Fibroblast of pulmonary artery (primary cell): ENCODE measurements around the gene ROR1.

Experiments used
- DNase-seq: peaks from one replicate; pipeline ENCODE4 v3.0.0-alpha.2; 2010; ENCODE audit warnings: low read depth
- H3K4me3 ChIP-seq: replicated peaks from 2 replicates; pipeline ENCODE4 v1.5.1; 2011; ENCODE audit warnings: low read depth, mild to moderate bottlenecking, control low read depth, low read length, moderate library complexity
- CTCF ChIP-seq: IDR thresholded peaks from 2 replicates; pipeline ENCODE4 v1.5.1; 2011; ENCODE audit warnings: mild to moderate bottlenecking, control low read depth, low read length, inconsistent platforms; ENCODE audit errors: missing control alignments

Gene ROR1

GRCh38 chr1:63836830-63837229 lies 63.0 kb downstream of the ROR1 start:
- no peak overlapping the region for H3K4me3 ChIP-seq
- TF ChIP-seq CTCF = no peak
- DNase-seq = no peak

- H3K4me3 ChIP-seq = no peak overlapping the region
- no peak for TF ChIP-seq CTCF
- no peak for DNase-seq
Measured at GRCh38 chr1:63843010-63843409, 69.2 kb downstream of the ROR1 start.

- TF ChIP-seq CTCF = no peak
- DNase-seq = no peak
- no peak overlapping the region for H3K4me3 ChIP-seq
Measured at GRCh38 chr1:63843884-63844283, 70.1 kb downstream of the ROR1 start.

- no peak for TF ChIP-seq CTCF
- DNase-seq = no peak
Measured at GRCh38 chr1:63845346-63845745, 71.5 kb downstream of the ROR1 start.

GRCh38 chr1:63847308-63847910 lies 73.6 kb downstream of the ROR1 start:
- TF ChIP-seq CTCF = no peak
- H3K4me3 ChIP-seq = no peak overlapping the region
- DNase-seq = no peak

More at GRCh38 chr1:63845346-63845745, 71.5 kb downstream of the ROR1 start:
- H3K4me3 ChIP-seq = no peak overlapping the region

- H3K4me3 ChIP-seq = no peak overlapping the region
- TF ChIP-seq CTCF = no peak
- DNase-seq = no peak
Measured at GRCh38 chr1:63848733-63849132, 74.9 kb downstream of the ROR1 start.

GRCh38 chr1:63849149-63849548 lies 75.3 kb downstream of the ROR1 start:
- no peak overlapping the region for H3K4me3 ChIP-seq
- no peak for DNase-seq
- no peak for TF ChIP-seq CTCF
